CD8-positive, alpha-beta memory T cell (primary cell): Measurements from ENCODE around the gene PTH2. TPM values are rescaled to one million over a fixed set of nuclear protein-coding genes. Genes with fewer than 3 reads are reported as not detected.

Experiments used
- CTCF ChIA-PET: fragments of 350-600 bp; sonication (Branson Sonifier 250); formaldehyde crosslinking; loops from one replicate; lab custom pipeline; 2021; ENCODE audit warnings: antibody characterized with exemption; lab: Charles Lee
- POLR2A ChIA-PET: fragments of 350-600 bp; sonication (Branson Sonifier 250); formaldehyde crosslinking; loops from one replicate; lab custom pipeline; 2021; ENCODE audit warnings: antibody characterized with exemption; lab: Charles Lee
- DNase-seq, 5 donors: peaks; one replicate each; pipeline versions ENCODE4 v3.0.0 to v3.0.0-alpha.2; 2020 to 2022; ENCODE audit warnings: mixed read lengths in 1 of 5
- H3K27ac ChIP-seq: one replicate; pipeline ENCODE4 v1.7.0; 2013; ENCODE audit warnings: low read depth, mild to moderate bottlenecking, low read length, moderate library complexity
- H3K27me3 ChIP-seq: 2 replicates; pipeline ENCODE4 v1.7.0; 2013; ENCODE audit warnings: low read length, mild to moderate bottlenecking; ENCODE audit not compliant: insufficient read depth, poor library complexity, severe bottlenecking
- H3K36me3 ChIP-seq: 2 replicates; pipeline ENCODE4 v1.7.0; 2013; ENCODE audit warnings: mild to moderate bottlenecking, low read length, moderate library complexity; ENCODE audit not compliant: insufficient read depth
- H3K4me1 ChIP-seq: 2 replicates; pipeline ENCODE4 v1.7.0; 2013; ENCODE audit warnings: mild to moderate bottlenecking, low read length, moderate library complexity; ENCODE audit not compliant: insufficient read depth
- H3K4me3 ChIP-seq: 2 replicates; pipeline ENCODE4 v1.7.0; 2013; ENCODE audit warnings: mild to moderate bottlenecking, low read length
- H3K9me3 ChIP-seq: 2 replicates; pipeline ENCODE4 v1.7.0; 2013; ENCODE audit warnings: mild to moderate bottlenecking, low read length
- H3K27ac Mint-ChIP-seq, 8 donors: one replicate each; pipeline ENCODE4 v1.8.0; 2020 to 2021; ENCODE audit warnings: mixed read lengths in 8 of 8, mild to moderate bottlenecking in 6 of 8, inconsistent platforms in 3 of 8, moderate library complexity in 3 of 8
- H3K27me3 Mint-ChIP-seq, 2 donors: one replicate each; pipeline ENCODE4 v1.8.0; 2020 to 2021; ENCODE audit warnings: mixed read lengths in 2 of 2, mild to moderate bottlenecking in 1 of 2, moderate library complexity in 1 of 2
- H3K36me3 Mint-ChIP-seq, 3 donors: one replicate each; pipeline ENCODE4 v1.8.0; 2020 to 2021; ENCODE audit warnings: mixed read lengths in 3 of 3, inconsistent platforms in 1 of 3, mild to moderate bottlenecking in 1 of 3
- H3K4me1 Mint-ChIP-seq, 3 donors: one replicate each; pipeline ENCODE4 v1.8.0; 2020 to 2021; ENCODE audit warnings: mixed read lengths in 3 of 3, inconsistent platforms in 1 of 3, mild to moderate bottlenecking in 1 of 3
- H3K4me3 Mint-ChIP-seq, 7 donors: one replicate each; pipeline ENCODE4 v1.8.0; 2020 to 2021; ENCODE audit warnings: mixed read lengths in 7 of 7, mild to moderate bottlenecking in 6 of 7, moderate library complexity in 4 of 7, inconsistent platforms in 2 of 7
- H3K9me3 Mint-ChIP-seq, 5 donors: one replicate each; pipeline ENCODE4 v1.8.0; 2020 to 2022; ENCODE audit warnings: mixed read lengths in 5 of 5, mild to moderate bottlenecking in 3 of 5, moderate library complexity in 2 of 5, inconsistent platforms in 1 of 5
- polyA plus RNA-seq: library from polyadenylated mRNA; unstranded; fragments of 300-500 nt; fragmentation: Illumina TruSeq; gene quantifications from one replicate; pipeline ENCODE4 v1.2.3, GENCODE V29; 2021
- total RNA-seq, 2 experiments: library from RNA; stranded (reverse); gene quantifications; one replicate each; pipeline ENCODE4 v1.2.3, GENCODE V29; 2021

The PTH2 gene
- total RNA-seq = not detected
- not detected for polyA plus RNA-seq

GRCh38 chr19:49423071-49423984 lies at the start of gene PTH2:
Gene PTH2 (minus strand): TSS chr19:49423441. CDS start chr19:49423339, 102 bp downstream.
- Mint-ChIP-seq H3K9me3 (no peaks in the 10 kb centered on the region), H3K4me3 (peak within 1 kb of the TSS; percentile 70 to 87 (median 78)), H3K27ac (peak within 1 kb of the TSS in 4 of 8 donors; percentile 2 to 83 (median 66)), H3K4me1 (peaks cover 52 to 76% (median 58%) of the 10 kb centered on the region in 3 donors), H3K27me3 (peaks cover 82 to 88% of the 10 kb centered on the region in 2 donors), H3K36me3 (no peaks in the 10 kb centered on the region)
- H3K27ac ChIP-seq = no peak within 1 kb of the TSS
- peaks cover 50% of the 10 kb centered on the region for H3K4me1 ChIP-seq
- ChIA-PET POLR2A (no interaction called here), CTCF (no interaction called here)
- no peaks in the 10 kb centered on the region for H3K9me3 ChIP-seq
- H3K27me3 ChIP-seq = peaks cover 76% of the 10 kb centered on the region
- peak within 1 kb of the TSS; percentile 53 for H3K4me3 ChIP-seq
- no peaks in the 10 kb centered on the region for H3K36me3 ChIP-seq
- no peak for DNase-seq

- peaks cover 0 to 4% of the 10 kb centered on the region in 2 donors for H3K27me3 Mint-ChIP-seq
- Histone ChIP-seq H3K4me3 (no peak overlapping the region), H3K27ac (peak overlapping the region; percentile 12), H3K9me3 (no peaks in the 10 kb centered on the region), H3K4me1 (peaks cover 71% of the 10 kb centered on the region), H3K36me3 (peaks cover 11% of the 10 kb centered on the region), H3K27me3 (no peaks in the 10 kb centered on the region)
- ChIA-PET POLR2A (interaction anchor here (1.0 to 1.6 kb wide), 5 partner anchors 15 to 85 kb away, joined by 3 to 6 read pairs (median 4); no protein-coding TSS in a partner anchor), CTCF (interaction anchor here (0.8 to 3.0 kb wide), 21 partner anchors 16 to 397 kb away, joined by 3 to 22 read pairs (median 8); partner anchors contain the start of genes ALDH16A1, PIH1D1 and RPS11)
- peak overlapping the region; percentile 90 to 98 (median 95) for H3K4me3 Mint-ChIP-seq
- DNase-seq = no peak
- peaks cover 0 to 2% (median 0%) of the 10 kb centered on the region in 5 donors for H3K9me3 Mint-ChIP-seq
- peaks cover 6 to 17% (median 11%) of the 10 kb centered on the region in 3 donors for H3K36me3 Mint-ChIP-seq
- H3K4me1 Mint-ChIP-seq = peaks cover 50 to 71% (median 53%) of the 10 kb centered on the region in 3 donors
- H3K27ac Mint-ChIP-seq = peak overlapping the region; percentile 84 to 99 (median 95)
Measured at GRCh38 chr19:49472936-49473335, 49.7 kb upstream of the PTH2 start.

- CTCF ChIA-PET = interaction anchor here (0.7 to 3.2 kb wide), 23 partner anchors 12 to 477 kb away, joined by 3 to 51 read pairs (median 4); partner anchors contain the start of genes ALDH16A1, GYS1, PIH1D1 and RUVBL2
- Mint-ChIP-seq H3K27me3 (peaks cover 0 to 2% of the 10 kb centered on the region in 2 donors), H3K4me3 (peak overlapping the region; percentile 48 to 80 (median 66)), H3K27ac (peak overlapping the region; percentile 90 to 100 (median 99)), H3K4me1 (peaks cover 41 to 64% (median 41%) of the 10 kb centered on the region in 3 donors), H3K9me3 (peaks cover 0 to 2% (median 0%) of the 10 kb centered on the region in 5 donors), H3K36me3 (peaks cover 2 to 9% (median 5%) of the 10 kb centered on the region in 3 donors)
- Histone ChIP-seq H3K4me3 (peak overlapping the region; percentile 40), H3K27me3 (no peaks in the 10 kb centered on the region), H3K4me1 (peaks cover 66% of the 10 kb centered on the region), H3K27ac (peak overlapping the region; percentile 89), H3K36me3 (no peaks in the 10 kb centered on the region), H3K9me3 (no peaks in the 10 kb centered on the region)
- POLR2A ChIA-PET = interaction anchor here (0.5 to 3.7 kb wide), 15 partner anchors 9 to 453 kb away, joined by 3 to 62 read pairs (median 4); partner anchors contain the start of genes ALDH16A1, PIH1D1 and RPL13A
- no peak for DNase-seq
Measured at GRCh38 chr19:49470615-49470978, 47.4 kb upstream of the PTH2 start.

- Mint-ChIP-seq H3K4me1 (peaks cover 38 to 58% (median 41%) of the 10 kb centered on the region in 3 donors), H3K9me3 (peaks cover 0 to 2% (median 0%) of the 10 kb centered on the region in 5 donors), H3K36me3 (peaks cover 2 to 9% (median 5%) of the 10 kb centered on the region in 3 donors), H3K4me3 (peak overlapping the region; percentile 48 to 80 (median 66)), H3K27ac (peak overlapping the region; percentile 90 to 100 (median 99)), H3K27me3 (peaks cover 0 to 2% of the 10 kb centered on the region in 2 donors)
- ChIA-PET CTCF (interaction anchor here (0.6 to 3.2 kb wide), 27 partner anchors 9 to 477 kb away, joined by 3 to 51 read pairs (median 4); partner anchors contain the start of genes ALDH16A1, GYS1, PIH1D1 and PRMT1), POLR2A (interaction anchor here (0.5 to 3.7 kb wide), 16 partner anchors 9 to 452 kb away, joined by 3 to 62 read pairs (median 4); partner anchors contain the start of genes ALDH16A1, PIH1D1 and RPL13A)
- Histone ChIP-seq H3K4me3 (peak overlapping the region; percentile 40), H3K4me1 (peaks cover 66% of the 10 kb centered on the region), H3K9me3 (no peaks in the 10 kb centered on the region), H3K27me3 (no peaks in the 10 kb centered on the region), H3K36me3 (no peaks in the 10 kb centered on the region), H3K27ac (peak overlapping the region; percentile 89)
- DNase-seq = peak; percentile 73 to 90 (median 88)
Measured at GRCh38 chr19:49469828-49470614, 46.8 kb upstream of the PTH2 start.

- Histone ChIP-seq H3K27ac (peak overlapping the region; percentile 89), H3K27me3 (no peaks in the 10 kb centered on the region), H3K9me3 (no peaks in the 10 kb centered on the region), H3K36me3 (no peaks in the 10 kb centered on the region), H3K4me3 (peak overlapping the region; percentile 34), H3K4me1 (peaks cover 65% of the 10 kb centered on the region)
- peaks cover 0 to 2% of the 10 kb centered on the region in 2 donors for H3K27me3 Mint-ChIP-seq
- peak overlapping the region; percentile 51 to 92 (median 76) for H3K4me3 Mint-ChIP-seq
- ChIA-PET POLR2A (interaction anchor here (0.5 to 3.7 kb wide), 10 partner anchors 10 to 298 kb away, joined by 3 to 62 read pairs (median 5); partner anchors contain the start of genes ALDH16A1, AP2A1 and PIH1D1), CTCF (interaction anchor here (0.6 to 3.2 kb wide), 10 partner anchors 10 to 242 kb away, joined by 3 to 51 read pairs (median 6); partner anchors contain the start of genes ALDH16A1, PIH1D1 and PRMT1)
- peaks cover 36 to 54% (median 41%) of the 10 kb centered on the region in 3 donors for H3K4me1 Mint-ChIP-seq
- H3K9me3 Mint-ChIP-seq = peaks cover 0 to 2% (median 0%) of the 10 kb centered on the region in 5 donors
- DNase-seq = peak; percentile 75 to 98 (median 97)
- peaks cover 2 to 15% (median 5%) of the 10 kb centered on the region in 3 donors for H3K36me3 Mint-ChIP-seq
- peak overlapping the region; percentile 94 to 100 (median 99) for H3K27ac Mint-ChIP-seq
Measured at GRCh38 chr19:49468746-49469447, 45.7 kb upstream of the PTH2 start.

- H3K27me3 Mint-ChIP-seq = peaks cover 0 to 2% of the 10 kb centered on the region in 2 donors
- H3K4me1 ChIP-seq = peaks cover 58% of the 10 kb centered on the region
Measured at GRCh38 chr19:49468199-49468598, 45.0 kb upstream of the PTH2 start.

More at GRCh38 chr19:49468199-49468598, 45.0 kb upstream of the PTH2 start:
- H3K9me3 Mint-ChIP-seq = peaks cover 0 to 2% (median 0%) of the 10 kb centered on the region in 5 donors
- Histone ChIP-seq H3K36me3 (no peaks in the 10 kb centered on the region), H3K27ac (peak overlapping the region; percentile 89), H3K27me3 (no peaks in the 10 kb centered on the region), H3K9me3 (no peaks in the 10 kb centered on the region), H3K4me3 (peak overlapping the region; percentile 34)
- DNase-seq = no peak
- ChIA-PET POLR2A (interaction anchor here (1.5 to 3.7 kb wide), 2 partner anchors 16 to 28 kb away, joined by 5 to 62 read pairs; partner anchors contain the start of genes ALDH16A1 and PIH1D1), CTCF (interaction anchor here (1.3 to 3.2 kb wide), 2 partner anchors 10 to 77 kb away, joined by 5 to 35 read pairs; no protein-coding TSS in a partner anchor)
- H3K4me1 Mint-ChIP-seq = peaks cover 33 to 49% (median 35%) of the 10 kb centered on the region in 3 donors
- peak overlapping the region in 1 of 7 donors; percentile 92 for H3K4me3 Mint-ChIP-seq
- H3K27ac Mint-ChIP-seq = peak overlapping the region in 7 of 8 donors; percentile 94 to 100 (median 98)
- peaks cover 2 to 15% (median 5%) of the 10 kb centered on the region in 3 donors for H3K36me3 Mint-ChIP-seq
